ENCODE results near the gene ERCC1. TPM values are rescaled to one million over a fixed set of nuclear protein-coding genes. Genes with fewer than 3 reads are reported as not detected.

ERCC1 gene
- polyA plus RNA-seq, 2 of the 4 experiments (the other 2 are of a cell fraction), result 81.7 to 93.0 TPM

GRCh38 chr19:45428384-45429231 is 4.9 kb upstream of the ERCC1 start (continued):
- no peak for TF ChIP-seq NFE2L2 (conservative IDR thresholded peaks at IDR 0.05; ENCODE audit: low read length)

DNA sequence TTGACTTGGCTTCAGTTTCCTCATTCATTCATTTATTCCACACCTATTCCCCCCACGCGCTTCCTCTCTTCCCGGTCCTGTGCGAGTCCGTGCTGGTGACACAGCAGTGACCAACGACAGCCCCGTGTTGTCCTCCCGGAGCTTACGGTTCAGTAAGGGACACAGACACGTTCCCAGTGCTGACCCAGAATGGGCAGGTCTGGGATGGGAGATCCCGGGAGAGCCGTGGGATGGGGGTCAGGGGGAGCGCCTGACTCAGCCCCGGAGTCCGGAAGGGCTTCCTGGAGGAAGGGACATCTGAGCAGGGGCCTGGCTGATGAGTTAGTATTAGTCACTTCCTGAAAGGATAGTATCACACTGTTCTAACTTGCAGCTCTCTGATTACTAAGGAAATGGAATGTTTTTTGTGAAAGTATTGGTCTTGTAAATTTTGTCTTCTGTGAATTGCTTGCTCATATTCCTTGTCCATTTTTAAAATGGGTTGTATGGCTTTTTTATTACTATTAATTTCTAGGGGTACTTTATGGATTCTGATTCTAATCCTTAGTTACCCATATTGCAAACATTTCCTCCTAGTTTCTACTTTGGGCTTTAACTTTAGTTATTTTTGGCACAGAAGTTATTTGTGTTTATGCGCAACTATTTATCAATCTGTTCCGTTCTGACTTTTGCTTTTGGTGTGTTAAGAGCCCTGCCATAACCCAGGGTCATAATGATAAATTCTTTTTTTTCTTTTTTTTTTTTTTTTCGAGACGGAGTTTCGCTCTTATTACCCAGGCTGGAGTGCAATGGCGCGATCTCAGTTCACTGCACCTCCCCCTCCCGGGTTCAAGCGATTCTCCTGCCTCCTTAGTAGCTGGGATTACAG is 708 bp upstream of the ERCC1 start:
- Histone ChIP-seq H3K4me2 (peak overlapping the region; percentile 90), H3K9me3 (no peaks in the 10 kb centered on the region), H3K27ac (peak overlapping the region; percentile 93 to 95), H3K4me1 (peaks cover 34% of the 10 kb centered on the region), H3K4me3 (peak overlapping the region; percentile 58)
- ATAC-seq, result peak; percentile 73 to 80
- WGBS (ENCODE audit: missing lambda C conversion rate), result 2% methylated on average over 24 of the region's 24 CpGs
- peak; percentile 95 to 96 for DNase-seq (ENCODE audit: low read depth in 1 of 2, low spot score in 1 of 2)
- CTCF ChIA-PET, result interaction anchor here (0.5 to 27.6 kb wide), 8 partner anchors 15 to 246 kb away, joined by 3 to 1883 read pairs (median 24); partner anchors contain the start of genes BLOC1S3, FOSB, PPM1N and PPP1R13L
- TF ChIP-seq CEBPB (IDR thresholded peaks at IDR 0.05), result no peak; a peak in 1 of 4 replicates
- TF ChIP-seq, protein P1, sequence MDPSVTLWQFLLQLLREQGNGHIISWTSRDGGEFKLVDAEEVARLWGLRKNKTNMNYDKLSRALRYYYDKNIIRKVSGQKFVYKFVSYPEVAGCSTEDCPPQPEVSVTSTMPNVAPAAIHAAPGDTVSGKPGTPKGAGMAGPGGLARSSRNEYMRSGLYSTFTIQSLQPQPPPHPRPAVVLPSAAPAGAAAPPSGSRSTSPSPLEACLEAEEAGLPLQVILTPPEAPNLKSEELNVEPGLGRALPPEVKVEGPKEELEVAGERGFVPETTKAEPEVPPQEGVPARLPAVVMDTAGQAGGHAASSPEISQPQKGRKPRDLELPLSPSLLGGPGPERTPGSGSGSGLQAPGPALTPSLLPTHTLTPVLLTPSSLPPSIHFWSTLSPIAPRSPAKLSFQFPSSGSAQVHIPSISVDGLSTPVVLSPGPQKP (IDR thresholded peaks at IDR 0.05; ENCODE audit: low read depth, low read length), result no peak
- no peak for TF ChIP-seq SREBF2 (IDR thresholded peaks at IDR 0.05)
- peak; percentile 48 for TF ChIP-seq MAFK (IDR thresholded peaks at IDR 0.05; ENCODE audit: partially characterized antibody)
- TF ChIP-seq BCL3 (IDR thresholded peaks at IDR 0.05), result 0 out of 3 replicates have a peak, but pooled peaks have one; percentile 3
- TF ChIP-seq ESRRA (IDR thresholded peaks at IDR 0.05; ENCODE audit: borderline replicate concordance, low read length), result 0 out of 2 replicates have a peak, but pooled peaks have one; percentile 6
- 0 out of 2 replicates have a peak, but pooled peaks have one; percentile 1 for TF ChIP-seq EHF (CRISPR knock-in tag; IDR thresholded peaks at IDR 0.05)
- peak; percentile 20 to 40; a peak in 2 of 5 replicates for TF ChIP-seq EP300 (IDR thresholded peaks at IDR 0.05)
- TF ChIP-seq JUN (IDR thresholded peaks at IDR 0.05), result peak in 1 of 2 experiments; percentile 9; a peak in 2 of 5 replicates
- TF ChIP-seq FOSL2 (IDR thresholded peaks at IDR 0.05), result peak; percentile 94
- TF ChIP-seq FOSL2 (CRISPR knock-in tag; IDR thresholded peaks at IDR 0.05), result peak; percentile 99
- TF ChIP-seq JUNB (IDR thresholded peaks at IDR 0.05), result peak; percentile 88
- TF ChIP-seq ZFP36 (IDR thresholded peaks at IDR 0.05; ENCODE audit: borderline replicate concordance, partially characterized antibody), result peak; percentile 100
- no peak; the same call in 1 of the 2 replicates for TF ChIP-seq HOXB5 (CRISPR knock-in tag; IDR thresholded peaks at IDR 0.05)
- TF ChIP-seq POLR2A (IDR thresholded peaks at IDR 0.05; ENCODE audit: low read length), result peak; percentile 62
- TF ChIP-seq RAD21 (conservative IDR thresholded peaks at IDR 0.05 in 1 of 2, IDR thresholded peaks at IDR 0.05 in 1 of 2), result no peak
- no peak for TF ChIP-seq NPAS2 (CRISPR knock-in tag; IDR thresholded peaks at IDR 0.05; ENCODE audit: borderline replicate concordance)
- no peak for TF ChIP-seq BHLHE40 (IDR thresholded peaks at IDR 0.05; ENCODE audit: low read depth, low read length)
- peak; percentile 73; the same call in 1 of the 2 replicates for TF ChIP-seq FOSB (CRISPR knock-in tag; IDR thresholded peaks at IDR 0.05)
- TF ChIP-seq, protein P2, sequence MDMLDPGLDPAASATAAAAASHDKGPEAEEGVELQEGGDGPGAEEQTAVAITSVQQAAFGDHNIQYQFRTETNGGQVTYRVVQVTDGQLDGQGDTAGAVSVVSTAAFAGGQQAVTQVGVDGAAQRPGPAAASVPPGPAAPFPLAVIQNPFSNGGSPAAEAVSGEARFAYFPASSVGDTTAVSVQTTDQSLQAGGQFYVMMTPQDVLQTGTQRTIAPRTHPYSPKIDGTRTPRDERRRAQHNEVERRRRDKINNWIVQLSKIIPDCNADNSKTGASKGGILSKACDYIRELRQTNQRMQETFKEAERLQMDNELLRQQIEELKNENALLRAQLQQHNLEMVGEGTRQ (IDR thresholded peaks at IDR 0.05), result peak; percentile 2; the same call in 1 of the 2 replicates
- peak; percentile 82 for TF ChIP-seq TP53 (CRISPR knock-in tag; IDR thresholded peaks at IDR 0.05)
- TF ChIP-seq TFCP2L1 (CRISPR knock-in tag; IDR thresholded peaks at IDR 0.05), result peak; percentile 54; the same call in 1 of the 2 replicates
- TF ChIP-seq RARB (CRISPR knock-in tag; IDR thresholded peaks at IDR 0.05), result peak; percentile 62; the same call in 1 of the 2 replicates
- POLR2A ChIA-PET, result interaction anchor here (0.6 to 1.7 kb wide), 15 partner anchors 10 to 438 kb away, joined by 3 to 9 read pairs (median 3); partner anchors contain the start of gene PPP1R13L
- peak; percentile 82 for FAIRE-seq

Measured in A549 (cell line).